Nephron (organoid): ENCODE measurements around the gene BTBD9.

Experiments
- H3K27ac Mint-ChIP-seq, 3 experiments: 2 replicates each; pipeline ENCODE4 v1.8.0; 2020; ENCODE audit warnings: mixed read lengths in 3 of 3, mild to moderate bottlenecking in 2 of 3, moderate library complexity in 1 of 3
- H3K27me3 Mint-ChIP-seq: 2 replicates; pipeline ENCODE4 v1.8.0; 2021; ENCODE audit warnings: low read depth, mild to moderate bottlenecking, moderate library complexity, mixed read lengths
- H3K36me3 Mint-ChIP-seq: 2 replicates; pipeline ENCODE4 v1.8.0; 2020; ENCODE audit warnings: low read depth, mixed read lengths
- H3K4me1 Mint-ChIP-seq: 2 replicates; pipeline ENCODE4 v1.8.0; 2020; ENCODE audit warnings: mixed read lengths
- H3K4me3 Mint-ChIP-seq, 3 experiments: 2 replicates each; pipeline ENCODE4 v1.8.0; 2020; ENCODE audit warnings: mild to moderate bottlenecking in 3 of 3, mixed read lengths in 3 of 3, moderate library complexity in 2 of 3
- H3K9me3 Mint-ChIP-seq: 2 replicates; pipeline ENCODE4 v1.8.0; 2020; ENCODE audit warnings: mixed read lengths
- CTCF ChIP-seq, 3 experiments: fragments of 200-600 bp; sonication (generic); IDR thresholded peaks; one replicate each; pipeline ENCODE4 v1.5.0; 2021; ENCODE audit warnings: antibody characterized with exemption in 3 of 3; ENCODE audit not compliant: unreplicated experiment in 3 of 3

The BTBD9 gene

GRCh38 chr6:38264605-38265004 is 375.1 kb downstream of the BTBD9 start:
- Mint-ChIP-seq H3K4me3 (no peak overlapping the region), H3K36me3 (peaks cover 1% of the 10 kb centered on the region), H3K9me3 (no peaks in the 10 kb centered on the region), H3K4me1 (peaks cover 46% of the 10 kb centered on the region), H3K27ac (no peak overlapping the region), H3K27me3 (no peaks in the 10 kb centered on the region)
- no peak for TF ChIP-seq CTCF (IDR thresholded peaks at IDR 0.05; ENCODE audit: unreplicated experiment in 3 of 3)

GRCh38 chr6:38262609-38263008 is 377.1 kb downstream of the BTBD9 start:
- peaks cover 4% of the 10 kb centered on the region for H3K36me3 Mint-ChIP-seq
- H3K27ac Mint-ChIP-seq = peak overlapping the region; percentile 54 to 90 (median 63)
- H3K27me3 Mint-ChIP-seq = no peaks in the 10 kb centered on the region
- H3K9me3 Mint-ChIP-seq = no peaks in the 10 kb centered on the region
- H3K4me3 Mint-ChIP-seq = no peak overlapping the region
- no peak for TF ChIP-seq CTCF (IDR thresholded peaks at IDR 0.05; ENCODE audit: unreplicated experiment in 3 of 3)
- H3K4me1 Mint-ChIP-seq = peaks cover 29% of the 10 kb centered on the region

GRCh38 chr6:38262026-38262425 is 377.7 kb downstream of the BTBD9 start:
- Mint-ChIP-seq H3K4me3 (no peak overlapping the region), H3K4me1 (peaks cover 28% of the 10 kb centered on the region), H3K9me3 (no peaks in the 10 kb centered on the region), H3K27ac (peak overlapping the region; percentile 54 to 90 (median 63)), H3K27me3 (no peaks in the 10 kb centered on the region), H3K36me3 (peaks cover 7% of the 10 kb centered on the region)
- no peak for TF ChIP-seq CTCF (IDR thresholded peaks at IDR 0.05; ENCODE audit: unreplicated experiment in 3 of 3)

- no peaks in the 10 kb centered on the region for H3K27me3 Mint-ChIP-seq
- no peak overlapping the region for H3K4me3 Mint-ChIP-seq
Measured at GRCh38 chr6:38261626-38262025, 378.1 kb downstream of the BTBD9 start.

GRCh38 chr6:38259736-38260135 is 380.0 kb downstream of the BTBD9 start:
- no peak overlapping the region for H3K4me3 Mint-ChIP-seq
- H3K4me1 Mint-ChIP-seq = peaks cover 24% of the 10 kb centered on the region
- TF ChIP-seq CTCF (IDR thresholded peaks at IDR 0.05; ENCODE audit: unreplicated experiment in 3 of 3) = no peak
- no peak overlapping the region for H3K27ac Mint-ChIP-seq
- H3K36me3 Mint-ChIP-seq = peaks cover 22% of the 10 kb centered on the region
- H3K27me3 Mint-ChIP-seq = no peaks in the 10 kb centered on the region
- peaks cover 4% of the 10 kb centered on the region for H3K9me3 Mint-ChIP-seq

More at GRCh38 chr6:38261626-38262025, 378.1 kb downstream of the BTBD9 start:
- no peaks in the 10 kb centered on the region for H3K9me3 Mint-ChIP-seq
- peak overlapping the region; percentile 54 to 90 (median 63) for H3K27ac Mint-ChIP-seq
- H3K36me3 Mint-ChIP-seq = peaks cover 7% of the 10 kb centered on the region
- H3K4me1 Mint-ChIP-seq = peaks cover 24% of the 10 kb centered on the region
- no peak for TF ChIP-seq CTCF (IDR thresholded peaks at IDR 0.05; ENCODE audit: unreplicated experiment in 3 of 3)

GRCh38 chr6:38248500-38249234 is 391.1 kb downstream of the BTBD9 start:
- peaks cover 9% of the 10 kb centered on the region for H3K36me3 Mint-ChIP-seq
- H3K9me3 Mint-ChIP-seq = no peaks in the 10 kb centered on the region
- no peak overlapping the region for H3K4me3 Mint-ChIP-seq
- no peak for TF ChIP-seq CTCF (IDR thresholded peaks at IDR 0.05; ENCODE audit: unreplicated experiment in 3 of 3)
- no peaks in the 10 kb centered on the region for H3K27me3 Mint-ChIP-seq
- H3K4me1 Mint-ChIP-seq = no peaks in the 10 kb centered on the region
- H3K27ac Mint-ChIP-seq = peak overlapping the region in 1 of 3 experiments; percentile 2
